ENCODE data around the gene DLG4.

DLG4 gene

GRCh38 chr17:7250695-7251627 lies 31.3 kb upstream of the DLG4 start (continued):
- no peak for TF ChIP-seq KLF16 (tag by site-specific recombination; IDR thresholded peaks at IDR 0.05)
- no peak for TF ChIP-seq ZNF214 (tag by site-specific recombination; IDR thresholded peaks at IDR 0.05; ENCODE audit: borderline replicate concordance)
- TF ChIP-seq ZNF76 (tag by site-specific recombination; IDR thresholded peaks at IDR 0.05; ENCODE audit: borderline replicate concordance, low read depth) = peak; percentile 49; the same call in 1 of the 2 replicates
- no peak for TF ChIP-seq ZNF433 (tag by site-specific recombination; IDR thresholded peaks at IDR 0.05; ENCODE audit: low read depth)
- no peak for TF ChIP-seq ZNF830 (tag by site-specific recombination; IDR thresholded peaks at IDR 0.05; ENCODE audit: low read depth)
- TF ChIP-seq ZSCAN23 (tag by site-specific recombination; IDR thresholded peaks at IDR 0.05) = no peak
- no peak for TF ChIP-seq ZNF514 (tag by site-specific recombination; IDR thresholded peaks at IDR 0.05)
- no peak for TF ChIP-seq OSR2 (tag by site-specific recombination; IDR thresholded peaks at IDR 0.05)
- peak; percentile 22; the same call in 1 of the 2 replicates for TF ChIP-seq ZBTB48 (tag by site-specific recombination; IDR thresholded peaks at IDR 0.05)
- TF ChIP-seq ZNF404 (tag by site-specific recombination; IDR thresholded peaks at IDR 0.05) = no peak
- no peak for TF ChIP-seq ZNF585B (tag by site-specific recombination; IDR thresholded peaks at IDR 0.05)
- 0 out of 2 replicates have a peak, but pooled peaks have one; percentile 27 for TF ChIP-seq ZBTB11 (tag by site-specific recombination; conservative IDR thresholded peaks at IDR 0.05; ENCODE audit: low read depth)
- TF ChIP-seq ZNF610 (tag by site-specific recombination; IDR thresholded peaks at IDR 0.05; ENCODE audit: borderline replicate concordance) = no peak
- TF ChIP-seq ZNF548 (tag by site-specific recombination; IDR thresholded peaks at IDR 0.05) = no peak
- TF ChIP-seq ZSCAN5A (tag by site-specific recombination; IDR thresholded peaks at IDR 0.05) = no peak
- TF ChIP-seq HOXC10 (CRISPR knock-in tag; IDR thresholded peaks at IDR 0.05) = no peak
- no peak for TF ChIP-seq ZBTB21 (tag by site-specific recombination; IDR thresholded peaks at IDR 0.05)
- no peak for TF ChIP-seq ZNF510 (tag by site-specific recombination; IDR thresholded peaks at IDR 0.05; ENCODE audit: insufficient replicate concordance)
- TF ChIP-seq ZNF664 (tag by site-specific recombination; IDR thresholded peaks at IDR 0.05) = no peak
- no peak for TF ChIP-seq ZNF169 (tag by site-specific recombination; IDR thresholded peaks at IDR 0.05)
- no peak for TF ChIP-seq KLF10 (tag by site-specific recombination; IDR thresholded peaks at IDR 0.05)
- TF ChIP-seq ZNF248 (tag by site-specific recombination; IDR thresholded peaks at IDR 0.05) = no peak
- TF ChIP-seq BCL11B (tag by site-specific recombination; IDR thresholded peaks at IDR 0.05; ENCODE audit: low read depth) = no peak
- no peak for TF ChIP-seq ZNF837 (tag by site-specific recombination; IDR thresholded peaks at IDR 0.05)

Data from HEK293 (cell line).